Karpas-422 (cell line): ENCODE data around the gene MYH7. TPM values are rescaled to one million over a fixed set of nuclear protein-coding genes. Genes with fewer than 3 reads are reported as not detected.

Experiments used
- DNase-seq: peaks from one replicate; pipeline ENCODE4 v3.0.0-alpha.2; 2015
- H2AFZ ChIP-seq: fragments of 200-600 bp; sonication (generic); 2 replicates; pipeline ENCODE4 v1.6.1; 2014; ENCODE audit warnings: antibody characterized with exemption, low read length, mixed read lengths
- H3K27ac ChIP-seq: fragments of 200-600 bp; sonication (generic); 2 replicates; pipeline ENCODE4 v1.5.1; 2014; ENCODE audit warnings: mild to moderate bottlenecking, low read length, moderate library complexity
- H3K27me3 ChIP-seq: fragments of 200-600 bp; sonication (generic); 2 replicates; pipeline ENCODE4 v1.6.1; 2014; ENCODE audit warnings: low read length, mixed read lengths
- H3K36me3 ChIP-seq: fragments of 200-600 bp; sonication (generic); 2 replicates; pipeline ENCODE4 v1.6.1; 2014; ENCODE audit warnings: low read length, mixed read lengths; ENCODE audit not compliant: insufficient read depth
- H3K4me1 ChIP-seq: fragments of 200-600 bp; sonication (generic); 2 replicates; pipeline ENCODE4 v1.6.1; 2014; ENCODE audit warnings: mild to moderate bottlenecking, low read length, mixed read lengths
- H3K4me2 ChIP-seq: fragments of 200-600 bp; sonication (generic); 2 replicates; pipeline ENCODE4 v1.6.1; 2014; ENCODE audit warnings: low read length, low read depth, mild to moderate bottlenecking; ENCODE audit not compliant: poor library complexity, severe bottlenecking
- H3K4me3 ChIP-seq: fragments of 200-600 bp; sonication (generic); 2 replicates; pipeline ENCODE4 v1.5.1; 2014; ENCODE audit warnings: mild to moderate bottlenecking, antibody characterized with exemption, low read length, mixed read lengths
- H3K79me2 ChIP-seq: fragments of 200-600 bp; sonication (generic); 2 replicates; pipeline ENCODE4 v1.6.1; 2014; ENCODE audit warnings: mild to moderate bottlenecking, low read length, mixed read lengths
- H3K9ac ChIP-seq: fragments of 200-600 bp; sonication (generic); 2 replicates; pipeline ENCODE4 v1.6.0; 2014; ENCODE audit warnings: low read length
- H3K9me2 ChIP-seq: fragments of 200-600 bp; sonication (generic), shearing (Covaris generic); replicated peaks from 2 replicates; pipeline ENCODE4 v1.6.0; 2014; ENCODE audit warnings: mild to moderate bottlenecking, low read length, moderate library complexity; ENCODE audit not compliant: insufficient read depth
- H3K9me3 ChIP-seq: fragments of 300-700, 200-600 bp; sonication (generic); 2 replicates; pipeline ENCODE4 v1.6.1; 2014; ENCODE audit warnings: low read length, mixed read lengths
- H4K20me1 ChIP-seq: fragments of 200-600 bp; sonication (generic); 2 replicates; pipeline ENCODE4 v1.6.1; 2014; ENCODE audit warnings: mild to moderate bottlenecking, antibody characterized with exemption, low read length, low read depth; ENCODE audit not compliant: insufficient read depth
- total RNA-seq: library from RNA; depleted of rRNA; stranded (reverse); fragments of >200 nt; shearing (Covaris generic); gene quantifications from 2 replicates; pipeline ENCODE4 v1.2.3, GENCODE V29; 2014; ENCODE audit warnings: low replicate concordance

MYH7 gene
- total RNA-seq, 1 experiment from 2014 or later, result not detected

DNA sequence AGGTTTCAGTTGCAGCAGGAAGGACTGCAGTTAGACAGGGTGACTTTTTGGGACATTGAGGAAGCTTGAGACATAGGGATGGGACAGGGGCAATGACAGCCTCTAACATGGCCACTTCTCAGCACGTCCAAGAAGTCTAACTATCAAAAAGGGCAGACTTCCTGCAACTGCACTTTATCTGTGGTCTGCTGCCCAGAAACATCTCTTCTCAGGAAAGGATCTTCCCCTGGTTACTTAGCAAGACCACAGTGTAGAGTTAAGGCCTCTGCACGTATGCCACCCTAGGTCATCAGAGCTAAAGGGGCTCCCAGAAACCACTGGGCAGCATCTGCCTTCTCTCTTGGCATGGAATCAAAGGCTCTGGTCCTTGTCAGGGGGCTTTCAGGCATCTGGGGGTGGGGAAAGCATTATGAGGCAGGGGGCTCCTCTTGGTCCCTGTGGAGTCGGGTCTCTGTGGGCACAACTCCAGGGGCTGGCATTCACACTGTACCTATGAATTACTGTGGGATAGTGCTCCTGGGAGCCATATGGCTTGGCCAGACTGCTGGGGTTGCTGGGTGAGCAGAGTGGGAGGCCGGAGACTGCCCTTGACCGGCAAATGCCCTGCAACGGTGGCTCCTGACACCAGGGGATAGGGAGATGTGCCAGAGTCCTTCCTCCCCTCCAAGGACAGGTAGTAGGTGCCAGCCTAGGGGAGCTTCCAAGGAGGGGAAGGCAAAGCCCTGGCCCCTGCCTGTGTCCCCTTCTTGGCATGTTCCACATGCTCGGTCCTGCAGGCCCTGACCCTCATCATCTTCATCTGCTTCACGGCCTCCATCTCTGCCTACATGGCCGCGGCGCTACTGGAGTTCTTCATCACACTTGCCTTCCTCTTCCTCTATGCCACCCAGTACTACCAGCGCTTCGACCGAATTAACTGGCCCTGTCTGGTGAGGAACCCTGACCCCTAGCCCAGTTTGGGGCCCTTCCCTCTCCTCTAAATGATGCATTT lies 57.6 kb downstream of the MYH7 start:
- H3K9me2 ChIP-seq, result no peaks in the 10 kb centered on the region
- no peak overlapping the region for H3K4me3 ChIP-seq
- no peaks in the 10 kb centered on the region for H3K27me3 ChIP-seq
- H3K9me3 ChIP-seq, result no peaks in the 10 kb centered on the region
- no peak overlapping the region for H3K27ac ChIP-seq
- no peaks in the 10 kb centered on the region for H3K36me3 ChIP-seq
- H3K79me2 ChIP-seq, result no peaks in the 10 kb centered on the region
- H2AFZ ChIP-seq, result no peak overlapping the region
- H3K9ac ChIP-seq, result no peak overlapping the region
- H3K4me2 ChIP-seq, result no peak overlapping the region
- no peaks in the 10 kb centered on the region; the same call in 1 of the 2 replicates for H4K20me1 ChIP-seq
- no peak for DNase-seq
- no peaks in the 10 kb centered on the region for H3K4me1 ChIP-seq

DNA sequence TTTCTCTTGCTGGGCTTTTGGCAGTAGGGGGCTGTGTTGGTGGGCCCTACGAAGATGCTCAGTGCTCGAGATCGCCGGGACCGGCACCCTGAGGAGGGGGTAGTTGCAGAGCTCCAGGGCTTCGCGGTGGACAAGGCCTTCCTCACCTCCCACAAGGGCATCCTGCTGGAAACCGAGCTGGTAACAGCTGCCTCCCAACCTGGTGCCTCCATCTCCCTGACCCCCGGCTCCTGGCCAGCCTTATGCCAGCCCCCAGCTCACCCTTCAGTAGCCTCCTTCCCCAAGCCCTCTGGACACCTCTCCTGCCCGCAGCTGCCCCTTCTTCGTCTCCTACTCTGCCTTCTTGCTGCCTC lies 58.3 kb downstream of the MYH7 start:
- Histone ChIP-seq H3K9me2 (no peaks in the 10 kb centered on the region), H3K4me3 (no peak overlapping the region), H3K9ac (no peak overlapping the region), H3K36me3 (no peaks in the 10 kb centered on the region), H3K79me2 (no peaks in the 10 kb centered on the region), H3K4me1 (no peaks in the 10 kb centered on the region), H3K4me2 (no peak overlapping the region), H3K9me3 (no peaks in the 10 kb centered on the region), H3K27me3 (no peaks in the 10 kb centered on the region), H2AFZ (no peak overlapping the region), H3K27ac (no peak overlapping the region), H4K20me1 (no peaks in the 10 kb centered on the region; the same call in 1 of the 2 replicates)
- no peak for DNase-seq

DNA sequence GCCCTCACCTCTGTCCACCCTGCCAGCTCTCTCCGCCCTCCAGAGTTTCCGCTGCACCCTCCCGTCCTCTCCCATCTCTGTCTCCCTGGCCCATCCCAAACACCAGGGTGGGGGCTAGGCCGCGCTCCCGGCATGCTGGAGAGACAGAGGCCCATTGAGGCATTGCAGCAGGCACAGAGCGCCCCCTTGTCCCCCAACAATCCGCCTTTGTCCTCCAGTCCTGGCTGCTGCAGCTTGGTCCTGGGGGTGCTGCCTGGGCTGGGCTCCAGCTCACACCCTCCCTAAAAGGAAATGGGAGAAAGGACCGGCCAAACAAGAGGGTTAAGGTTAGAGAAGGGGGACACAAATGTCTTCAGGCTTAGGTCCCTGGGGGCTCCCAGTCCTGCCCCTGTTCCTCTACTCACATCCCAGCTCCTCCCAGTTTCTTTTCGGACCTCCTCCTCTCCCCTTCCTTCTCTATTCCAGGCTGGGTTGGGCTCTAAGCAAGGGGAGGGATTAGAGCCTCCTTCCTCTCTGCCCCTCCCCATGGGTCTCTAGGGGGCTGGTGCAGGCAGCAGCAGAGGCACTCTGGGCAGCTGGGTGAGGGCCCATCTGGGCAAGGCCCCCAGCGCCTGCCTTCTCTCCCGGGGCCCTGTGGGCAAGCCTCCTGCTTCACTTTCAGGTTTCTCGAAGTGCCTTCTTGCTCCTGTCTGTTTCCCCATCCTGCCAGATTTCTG lies 58.8 kb downstream of the MYH7 start, which contains the start of gene CMTM5:
Gene CMTM5 (plus strand): TSS at position 565 of the 716 bp plus-strand sequence. CDS start 206 bp downstream, outside the sequence.
- Histone ChIP-seq H3K27me3 (no peaks in the 10 kb centered on the region), H2AFZ (no peak within 1 kb of the TSS), H3K79me2 (no peaks in the 10 kb centered on the region), H3K4me3 (no peak within 1 kb of the TSS), H3K4me1 (no peaks in the 10 kb centered on the region), H3K27ac (no peak within 1 kb of the TSS), H3K9ac (no peak within 1 kb of the TSS), H3K9me2 (no peaks in the 10 kb centered on the region), H3K9me3 (no peaks in the 10 kb centered on the region), H3K36me3 (no peaks in the 10 kb centered on the region), H4K20me1 (no peaks in the 10 kb centered on the region; the same call in 1 of the 2 replicates), H3K4me2 (no peak within 1 kb of the TSS)
- DNase-seq, result no peak

DNA sequence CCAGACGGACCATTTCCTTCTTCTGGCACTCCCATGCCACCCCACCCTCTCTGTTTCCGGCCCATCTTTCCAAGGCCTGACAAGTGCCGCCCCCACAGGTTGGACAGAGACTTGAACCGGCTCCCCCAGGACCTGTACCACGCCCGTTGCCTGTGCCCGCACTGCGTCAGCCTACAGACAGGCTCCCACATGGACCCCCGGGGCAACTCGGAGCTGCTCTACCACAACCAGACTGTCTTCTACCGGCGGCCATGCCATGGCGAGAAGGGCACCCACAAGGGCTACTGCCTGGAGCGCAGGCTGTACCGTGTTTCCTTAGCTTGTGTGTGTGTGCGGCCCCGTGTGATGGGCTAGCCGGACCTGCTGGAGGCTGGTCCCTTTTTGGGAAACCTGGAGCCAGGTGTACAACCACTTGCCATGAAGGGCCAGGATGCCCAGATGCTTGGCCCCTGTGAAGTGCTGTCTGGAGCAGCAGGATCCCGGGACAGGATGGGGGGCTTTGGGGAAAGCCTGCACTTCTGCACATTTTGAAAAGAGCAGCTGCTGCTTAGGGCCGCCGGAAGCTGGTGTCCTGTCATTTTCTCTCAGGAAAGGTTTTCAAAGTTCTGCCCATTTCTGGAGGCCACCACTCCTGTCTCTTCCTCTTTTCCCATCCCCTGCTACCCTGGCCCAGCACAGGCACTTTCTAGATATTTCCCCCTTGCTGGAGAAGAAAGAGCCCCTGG lies 59.8 kb downstream of the MYH7 start:
- Histone ChIP-seq H2AFZ (no peak overlapping the region), H3K27me3 (no peaks in the 10 kb centered on the region), H4K20me1 (no peaks in the 10 kb centered on the region; the same call in 1 of the 2 replicates), H3K9ac (no peak overlapping the region), H3K36me3 (no peaks in the 10 kb centered on the region), H3K27ac (no peak overlapping the region), H3K79me2 (no peaks in the 10 kb centered on the region), H3K9me3 (no peaks in the 10 kb centered on the region), H3K4me3 (no peak overlapping the region), H3K4me2 (no peak overlapping the region), H3K4me1 (no peaks in the 10 kb centered on the region), H3K9me2 (no peaks in the 10 kb centered on the region)
- DNase-seq, result no peak

DNA sequence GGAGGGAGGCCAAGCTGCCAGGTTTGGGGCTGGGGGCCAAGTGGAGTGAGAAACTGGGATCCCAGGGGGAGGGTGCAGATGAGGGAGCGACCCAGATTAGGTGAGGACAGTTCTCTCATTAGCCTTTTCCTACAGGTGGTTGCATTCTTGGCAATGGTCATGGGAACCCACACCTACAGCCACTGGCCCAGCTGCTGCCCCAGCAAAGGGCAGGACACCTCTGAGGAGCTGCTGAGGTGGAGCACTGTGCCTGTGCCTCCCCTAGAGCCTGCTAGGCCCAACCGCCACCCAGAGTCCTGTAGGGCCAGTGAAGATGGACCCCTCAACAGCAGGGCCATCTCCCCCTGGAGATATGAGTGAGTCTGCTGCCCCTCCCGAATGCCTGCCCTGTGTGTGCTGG lies 62.4 kb downstream of the MYH7 start:
- Histone ChIP-seq H4K20me1 (no peaks in the 10 kb centered on the region; the same call in 1 of the 2 replicates), H3K79me2 (no peaks in the 10 kb centered on the region), H3K36me3 (no peaks in the 10 kb centered on the region), H3K27ac (no peak overlapping the region), H2AFZ (no peak overlapping the region), H3K4me1 (no peaks in the 10 kb centered on the region), H3K4me3 (no peak overlapping the region), H3K9me3 (no peaks in the 10 kb centered on the region), H3K27me3 (no peaks in the 10 kb centered on the region), H3K9me2 (no peaks in the 10 kb centered on the region), H3K9ac (no peak overlapping the region), H3K4me2 (no peak overlapping the region)
- DNase-seq, result no peak

DNA sequence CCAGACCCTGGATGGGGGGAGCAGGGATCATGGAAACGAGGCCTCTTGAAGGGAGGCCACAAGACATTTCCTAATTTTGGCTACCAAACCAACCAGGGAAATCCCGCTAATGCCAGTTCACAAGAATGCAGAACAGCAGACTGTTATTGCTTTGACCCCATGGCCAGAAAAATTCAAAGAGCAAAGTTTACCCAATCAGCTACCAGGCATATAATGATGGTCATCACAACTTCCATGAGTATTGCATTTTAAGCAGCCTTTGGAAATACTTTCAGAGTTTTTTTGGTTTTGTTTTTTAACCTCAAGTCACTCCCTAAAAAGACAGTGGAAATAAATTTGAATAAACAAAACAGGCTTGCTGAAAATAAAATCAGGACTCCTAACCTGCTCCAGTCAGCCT lies 63.0 kb downstream of the MYH7 start, which contains the start of gene IL25:
Gene IL25 (plus strand): TSS at position 301 of the 400 bp plus-strand sequence.
- no peaks in the 10 kb centered on the region for H3K9me2 ChIP-seq
- no peaks in the 10 kb centered on the region for H3K9me3 ChIP-seq
- no peaks in the 10 kb centered on the region for H3K27me3 ChIP-seq
- H3K4me3 ChIP-seq, result no peak within 1 kb of the TSS
- no peaks in the 10 kb centered on the region for H3K36me3 ChIP-seq
- no peak within 1 kb of the TSS for H3K27ac ChIP-seq
- H3K4me1 ChIP-seq, result no peaks in the 10 kb centered on the region
- no peaks in the 10 kb centered on the region for H3K79me2 ChIP-seq
- H3K4me2 ChIP-seq, result no peak within 1 kb of the TSS
- H3K9ac ChIP-seq, result no peak within 1 kb of the TSS
- no peaks in the 10 kb centered on the region; the same call in 1 of the 2 replicates for H4K20me1 ChIP-seq
- no peak within 1 kb of the TSS for H2AFZ ChIP-seq
- DNase-seq, result no peak

DNA sequence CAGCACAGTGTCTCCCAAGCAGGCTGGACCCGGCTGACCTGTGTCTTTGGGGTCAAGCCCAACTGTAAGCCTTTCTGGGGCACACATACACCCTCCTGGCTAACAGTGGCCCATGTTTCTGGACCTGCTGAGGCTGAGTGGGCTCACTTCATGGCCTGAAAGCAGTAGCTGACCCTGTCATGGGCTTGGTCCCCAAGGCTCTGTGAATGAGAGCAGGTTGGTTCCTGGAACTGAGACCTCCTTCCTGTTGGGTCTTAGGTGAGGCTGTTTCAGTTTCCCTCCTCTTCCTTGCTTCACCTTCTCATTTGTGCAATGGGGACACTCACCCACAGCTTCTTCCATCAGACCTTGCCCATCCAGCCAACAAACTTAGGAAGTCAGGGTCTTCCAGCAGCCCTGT lies 63.6 kb downstream of the MYH7 start:
- Histone ChIP-seq H3K9me2 (no peaks in the 10 kb centered on the region), H3K4me2 (no peak overlapping the region), H3K9ac (no peak overlapping the region), H2AFZ (no peak overlapping the region), H3K27ac (no peak overlapping the region), H3K79me2 (no peaks in the 10 kb centered on the region), H3K36me3 (no peaks in the 10 kb centered on the region), H3K4me3 (no peak overlapping the region), H3K4me1 (no peaks in the 10 kb centered on the region), H4K20me1 (no peaks in the 10 kb centered on the region; the same call in 1 of the 2 replicates), H3K9me3 (no peaks in the 10 kb centered on the region), H3K27me3 (no peaks in the 10 kb centered on the region)
- no peak for DNase-seq
